K562 (cell line): ENCODE measurements around the gene RNF43. TPM values are rescaled to one million over a fixed set of nuclear protein-coding genes. Genes with fewer than 3 reads are reported as not detected.

Experiments used
- CLOCK ChIP-seq: fragments of 250-450 bp; sonication (Bioruptor Pico); IDR thresholded peaks from 2 replicates; pipeline ENCODE4 v1.4.0; 2020; ENCODE audit warnings: mild to moderate bottlenecking, moderate library complexity, borderline replicate concordance
- GABPB1 ChIP-seq: sonication (generic); formaldehyde crosslinking; IDR thresholded peaks from 2 replicates; pipeline ENCODE4 v1.8.0; 2022; ENCODE audit warnings: mild to moderate bottlenecking, missing genetic modification reagents
- GTF2A2 ChIP-seq: IDR thresholded peaks from 2 replicates; pipeline ENCODE4 v1.6.1; 2016; ENCODE audit warnings: mild to moderate bottlenecking, missing genetic modification characterization, missing compliant biosample characterization
- KLF13 ChIP-seq: fragments of 450-650 bp; IDR thresholded peaks from 2 replicates; pipeline ENCODE4 v1.6.1; 2016; ENCODE audit warnings: missing genetic modification characterization, low read depth, mild to moderate bottlenecking, missing compliant biosample characterization, moderate library complexity, borderline replicate concordance
- LARP7 ChIP-seq: fragments of 450-650 bp; IDR thresholded peaks from 2 replicates; pipeline ENCODE4 v1.6.1; 2016
- MYC ChIP-seq, 2 experiments: fragments of 250-450 bp in 1 of 2; sonication (Bioruptor Pico) in 1 of 2; IDR thresholded peaks; 2 replicates each; pipeline versions ENCODE4 v1.5.1 to v1.6.1; 2012 to 2021; ENCODE audit warnings: low read depth in 2 of 2, borderline replicate concordance in 1 of 2, improper control_type of control experiment in 1 of 2, low read length in 1 of 2, mild to moderate bottlenecking in 1 of 2, moderate library complexity in 1 of 2
- PHB2 ChIP-seq: fragments of 450-650 bp; IDR thresholded peaks from 2 replicates; pipeline ENCODE4 v1.6.1; 2017; ENCODE audit warnings: low read depth
- PHF20 ChIP-seq: fragments of 450-650 bp; IDR thresholded peaks from 2 replicates; pipeline ENCODE4 v1.6.1; 2018; ENCODE audit not compliant: partially characterized antibody
- RNF2 ChIP-seq: sonication (generic); IDR thresholded peaks from 2 replicates; pipeline ENCODE4 v1.6.1; 2016
- SMAD1 ChIP-seq: fragments of 150-350 bp; IDR thresholded peaks from 2 replicates; pipeline ENCODE4 v1.6.1; 2014; ENCODE audit warnings: low read length, low read depth; ENCODE audit not compliant: partially characterized antibody
- SRF ChIP-seq, 2 experiments: fragments of 250-450, 450-650 bp in 1 of 2; sonication (Bioruptor Pico) in 1 of 2; sonication (generic) in 1 of 2; formaldehyde crosslinking; IDR thresholded peaks; 2 replicates each; pipeline versions ENCODE4 v1.5.0 to v1.5.1; 2020 to 2022; ENCODE audit warnings: mild to moderate bottlenecking in 1 of 2, missing genetic modification reagents in 1 of 2
- TBP ChIP-seq: optimal IDR thresholded peaks from 2 replicates; pipeline ENCODE3; 2011; ENCODE audit warnings: low read depth, low read length, improper control_type of control experiment
- TEAD4 ChIP-seq, 2 experiments: sonication (generic) in 1 of 2; formaldehyde crosslinking in 1 of 2; IDR thresholded peaks; 2 replicates each; pipeline versions ENCODE4 v1.6.1 to v1.8.0; 2012 to 2022; ENCODE audit warnings: borderline replicate concordance in 1 of 2, inconsistent platforms in 1 of 2, low read length in 1 of 2, mild to moderate bottlenecking in 1 of 2, missing genetic modification reagents in 1 of 2
- VEZF1 ChIP-seq: fragments of 200-800 bp; sonication (Bioruptor generic); IDR thresholded peaks from 2 replicates; pipeline ENCODE4 v1.6.1; 2017; ENCODE audit warnings: missing genetic modification characterization, missing compliant biosample characterization
- XRCC5 ChIP-seq: fragments of 200-400 bp; formaldehyde crosslinking; IDR thresholded peaks from 2 replicates; pipeline ENCODE4 v1.6.1; 2017; ENCODE audit warnings: low read depth, mild to moderate bottlenecking, low read length
- ZEB2 ChIP-seq: fragments of 450-650 bp; IDR thresholded peaks from 2 replicates; pipeline ENCODE4 v1.6.1; 2016
- ZNF12 ChIP-seq: sonication (generic); formaldehyde crosslinking; IDR thresholded peaks from 2 replicates; pipeline ENCODE4 v1.4.0; 2020; ENCODE audit warnings: mild to moderate bottlenecking, missing genetic modification reagents
- ZNF184 ChIP-seq: sonication (generic); formaldehyde crosslinking; IDR thresholded peaks from 2 replicates; pipeline ENCODE4 v1.5.0; 2020; ENCODE audit warnings: missing genetic modification reagents
- ZNF280A ChIP-seq: fragments of 450-650 bp; IDR thresholded peaks from 2 replicates; pipeline ENCODE4 v1.6.1; 2018; ENCODE audit warnings: mild to moderate bottlenecking, low read depth; ENCODE audit not compliant: partially characterized antibody
- ZNF398 ChIP-seq: fragments of 250-450 bp; sonication (Bioruptor Pico); IDR thresholded peaks from 2 replicates; pipeline ENCODE4 v1.8.0; 2021; ENCODE audit warnings: moderate library complexity, mild to moderate bottlenecking, inconsistent platforms
- ZNF77 ChIP-seq: fragments of 250-450 bp; sonication (Bioruptor Pico); IDR thresholded peaks from 2 replicates; pipeline ENCODE4 v1.5.0; 2020
- polyA plus RNA-seq, 8 experiments: library from polyadenylated mRNA; depleted of rRNA in 4 of 8; stranded (reverse) in 5 of 8; unstranded in 3 of 8; fragments of >200 nt; fragmentation: Nextera tagmentation in 2 of 8; fragmentation: Illumina TruSeq in 1 of 8; extraction: Ambion mirVana in 2 of 8; extraction: Trizol in 1 of 8; gene quantifications; 2 replicates each; pipeline versions ENCODE4 v1.2.1 to v1.2.3, GENCODE V29; 2011 to 2014; ENCODE audit warnings: inconsistent platforms in 1 of 8, missing spikeins in 1 of 8
- total RNA-seq, 7 experiments: library from RNA; depleted of rRNA in 6 of 7; stranded (reverse); fragments of >200 nt in 6 of 7; fragmentation: Illumina TruSeq in 2 of 7; extraction: Trizol in 2 of 7; gene quantifications; 2 replicates each; pipeline versions ENCODE4 v1.2.1 to v1.2.3, GENCODE V29; 2011 to 2021; ENCODE audit warnings: low replicate concordance in 1 of 7

RNF43 gene
- total and polyA plus RNA-seq, 9 of the 15 experiments (the other 6 are each of a cell fraction or from before 2014, with no cell fraction given), result 0.29 to 2.7 (median 1.4) TPM

- TF ChIP-seq MYC (IDR thresholded peaks at IDR 0.05; ENCODE audit: low read depth, low read length) (0 out of 2 replicates have a peak, but pooled peaks have one; percentile 20), MYC (CRISPR knock-in tag; IDR thresholded peaks at IDR 0.05; ENCODE audit: borderline replicate concordance, low read depth) (no peak), GTF2A2 (tag) (no peak), RNF2 (peak; percentile 23; the same call in 1 of the 2 replicates), ZNF398 (CRISPR knock-in tag) (no peak), XRCC5 (no peak), CLOCK (CRISPR knock-in tag) (no peak), ZNF12 (CRISPR knock-in tag) (no peak), PHB2 (no peak), VEZF1 (CRISPR knock-in tag) (0 out of 2 replicates have a peak, but pooled peaks have one; percentile 17), LARP7 (no peak), SRF (CRISPR knock-in tag; IDR thresholded peaks at IDR 0.05) (no peak), GABPB1 (CRISPR knock-in tag) (no peak), ZNF184 (CRISPR knock-in tag) (no peak), SMAD1 (no peak), KLF13 (no peak), ZNF77 (CRISPR knock-in tag) (no peak), TBP (no peak), ZNF280A (no peak), ZEB2 (no peak), PHF20 (no peak), TEAD4 (IDR thresholded peaks at IDR 0.05; ENCODE audit: low read length) (peak; percentile 12; the same call in 1 of the 2 replicates), TEAD4 (CRISPR knock-in tag; IDR thresholded peaks at IDR 0.05; ENCODE audit: borderline replicate concordance) (no peak)
Observed at GRCh38 chr17:58402047-58402446, 15.3 kb downstream of the RNF43 start (continued).
